ENCODE measurements around the gene CFDP1.

Gene CFDP1

DNA sequence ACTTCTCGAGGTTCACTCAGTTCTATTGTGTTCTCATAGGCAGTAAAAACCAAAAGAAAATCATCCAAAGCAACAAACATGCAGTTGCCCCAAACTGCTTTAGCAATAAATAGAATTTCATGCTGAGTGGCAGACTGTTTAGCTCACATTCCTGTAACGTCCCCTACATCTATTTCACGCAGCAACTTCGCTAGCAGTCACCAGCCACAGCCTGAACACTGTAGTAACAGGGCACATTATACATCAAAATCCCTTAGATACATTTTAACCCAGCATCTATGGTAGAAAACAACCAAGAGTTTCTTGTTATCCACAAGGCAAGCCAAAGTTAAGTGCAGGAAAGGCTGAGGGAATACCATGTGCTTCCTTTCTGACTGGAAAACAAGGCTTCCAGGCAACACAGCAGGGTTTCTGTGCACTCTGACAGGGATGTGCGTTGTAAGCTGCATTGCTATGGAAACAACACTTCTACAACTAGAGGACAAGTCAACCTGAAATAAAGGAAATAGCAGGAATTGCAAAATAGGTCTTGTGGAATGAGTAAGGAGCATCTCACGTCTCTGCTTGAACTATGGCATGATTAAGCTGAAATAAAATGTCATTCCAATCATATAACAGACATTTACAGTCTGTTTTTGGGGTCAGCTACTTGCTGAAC is 55.4 kb downstream of the CFDP1 start:
- TF ChIP-seq SIN3A (IDR thresholded peaks at IDR 0.05; ENCODE audit: borderline replicate concordance, insufficient read depth, low read length) (0 out of 2 replicates have a peak, but pooled peaks have one; percentile 25), FOXP2 (optimal IDR thresholded peaks at IDR 0.05; ENCODE audit: borderline replicate concordance, extremely low read depth, extremely low read length, insufficient read depth) (no peak)

DNA sequence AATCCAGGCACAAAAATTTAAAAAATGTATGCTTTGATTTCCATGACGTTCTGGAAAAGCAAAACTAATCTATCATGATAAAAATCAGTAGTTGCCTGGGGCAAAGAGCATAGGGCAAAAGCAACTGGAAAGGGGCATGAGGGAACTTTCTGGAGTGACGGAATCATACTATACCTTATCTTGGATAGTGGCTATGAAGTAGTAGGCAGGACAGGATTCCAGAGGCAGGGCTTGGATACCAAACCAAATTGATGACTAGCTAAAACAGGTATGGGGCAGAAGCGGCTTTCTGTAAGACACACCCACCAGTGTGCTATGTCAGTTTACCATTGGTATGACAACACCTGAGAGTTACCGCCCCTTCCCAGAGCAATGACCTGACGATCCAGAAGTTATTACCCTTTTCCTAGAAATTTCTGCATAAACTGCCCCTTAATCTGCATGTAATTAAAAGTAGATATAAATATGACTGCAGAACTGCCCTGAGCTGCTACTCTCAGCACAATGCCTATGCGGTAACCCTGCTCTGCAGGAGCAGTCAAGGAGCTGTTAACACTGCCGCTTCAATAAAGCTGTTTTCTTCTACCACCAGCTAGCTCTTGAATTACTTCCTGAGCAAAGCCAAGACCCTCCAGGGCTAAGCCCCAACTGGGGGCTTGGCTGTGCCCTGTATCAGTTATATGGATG is 56.7 kb downstream of the CFDP1 start:
- TF ChIP-seq SIN3A (IDR thresholded peaks at IDR 0.05; ENCODE audit: borderline replicate concordance, insufficient read depth, low read length): no peak
- TF ChIP-seq FOXP2 (optimal IDR thresholded peaks at IDR 0.05; ENCODE audit: borderline replicate concordance, extremely low read depth, extremely low read length, insufficient read depth): no peak
- TF ChIP-seq POLR2AphosphoS5 (IDR thresholded peaks at IDR 0.05; ENCODE audit: low read depth, low read length): no peak

DNA sequence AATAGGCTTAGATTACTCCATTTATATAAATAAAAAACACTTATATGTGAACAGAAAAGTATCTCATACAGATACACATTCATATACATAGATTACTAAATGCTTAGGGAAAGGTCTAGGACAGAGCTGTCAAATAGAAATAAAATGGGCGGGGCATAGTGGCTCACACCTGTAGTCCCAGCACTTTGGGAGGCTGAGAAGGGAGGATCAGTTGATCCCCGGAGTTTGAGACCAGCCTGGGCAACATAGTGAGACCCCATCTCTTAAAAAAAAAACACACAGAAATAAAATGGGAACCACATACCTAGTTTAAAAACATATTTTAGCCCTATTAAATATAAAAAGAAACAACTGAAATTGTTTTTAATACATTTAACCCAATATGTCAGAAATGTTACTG is 58.9 kb downstream of the CFDP1 start:
- TF ChIP-seq, protein P1, sequence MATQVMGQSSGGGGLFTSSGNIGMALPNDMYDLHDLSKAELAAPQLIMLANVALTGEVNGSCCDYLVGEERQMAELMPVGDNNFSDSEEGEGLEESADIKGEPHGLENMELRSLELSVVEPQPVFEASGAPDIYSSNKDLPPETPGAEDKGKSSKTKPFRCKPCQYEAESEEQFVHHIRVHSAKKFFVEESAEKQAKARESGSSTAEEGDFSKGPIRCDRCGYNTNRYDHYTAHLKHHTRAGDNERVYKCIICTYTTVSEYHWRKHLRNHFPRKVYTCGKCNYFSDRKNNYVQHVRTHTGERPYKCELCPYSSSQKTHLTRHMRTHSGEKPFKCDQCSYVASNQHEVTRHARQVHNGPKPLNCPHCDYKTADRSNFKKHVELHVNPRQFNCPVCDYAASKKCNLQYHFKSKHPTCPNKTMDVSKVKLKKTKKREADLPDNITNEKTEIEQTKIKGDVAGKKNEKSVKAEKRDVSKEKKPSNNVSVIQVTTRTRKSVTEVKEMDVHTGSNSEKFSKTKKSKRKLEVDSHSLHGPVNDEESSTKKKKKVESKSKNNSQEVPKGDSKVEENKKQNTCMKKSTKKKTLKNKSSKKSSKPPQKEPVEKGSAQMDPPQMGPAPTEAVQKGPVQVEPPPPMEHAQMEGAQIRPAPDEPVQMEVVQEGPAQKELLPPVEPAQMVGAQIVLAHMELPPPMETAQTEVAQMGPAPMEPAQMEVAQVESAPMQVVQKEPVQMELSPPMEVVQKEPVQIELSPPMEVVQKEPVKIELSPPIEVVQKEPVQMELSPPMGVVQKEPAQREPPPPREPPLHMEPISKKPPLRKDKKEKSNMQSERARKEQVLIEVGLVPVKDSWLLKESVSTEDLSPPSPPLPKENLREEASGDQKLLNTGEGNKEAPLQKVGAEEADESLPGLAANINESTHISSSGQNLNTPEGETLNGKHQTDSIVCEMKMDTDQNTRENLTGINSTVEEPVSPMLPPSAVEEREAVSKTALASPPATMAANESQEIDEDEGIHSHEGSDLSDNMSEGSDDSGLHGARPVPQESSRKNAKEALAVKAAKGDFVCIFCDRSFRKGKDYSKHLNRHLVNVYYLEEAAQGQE (IDR thresholded peaks at IDR 0.05; ENCODE audit: insufficient read depth in 1 of 2, low read depth in 2 of 2, low read length in 2 of 2): no peak
- no peak for TF ChIP-seq FOXP2 (optimal IDR thresholded peaks at IDR 0.05; ENCODE audit: borderline replicate concordance, extremely low read depth, extremely low read length, insufficient read depth)
- no peak for TF ChIP-seq TAF1 (IDR thresholded peaks at IDR 0.05; ENCODE audit: borderline replicate concordance, insufficient read depth, low read length)
- no peak for TF ChIP-seq POLR2AphosphoS5 (IDR thresholded peaks at IDR 0.05; ENCODE audit: low read depth, low read length)
- TF ChIP-seq SIN3A (IDR thresholded peaks at IDR 0.05; ENCODE audit: borderline replicate concordance, insufficient read depth, low read length): no peak

DNA sequence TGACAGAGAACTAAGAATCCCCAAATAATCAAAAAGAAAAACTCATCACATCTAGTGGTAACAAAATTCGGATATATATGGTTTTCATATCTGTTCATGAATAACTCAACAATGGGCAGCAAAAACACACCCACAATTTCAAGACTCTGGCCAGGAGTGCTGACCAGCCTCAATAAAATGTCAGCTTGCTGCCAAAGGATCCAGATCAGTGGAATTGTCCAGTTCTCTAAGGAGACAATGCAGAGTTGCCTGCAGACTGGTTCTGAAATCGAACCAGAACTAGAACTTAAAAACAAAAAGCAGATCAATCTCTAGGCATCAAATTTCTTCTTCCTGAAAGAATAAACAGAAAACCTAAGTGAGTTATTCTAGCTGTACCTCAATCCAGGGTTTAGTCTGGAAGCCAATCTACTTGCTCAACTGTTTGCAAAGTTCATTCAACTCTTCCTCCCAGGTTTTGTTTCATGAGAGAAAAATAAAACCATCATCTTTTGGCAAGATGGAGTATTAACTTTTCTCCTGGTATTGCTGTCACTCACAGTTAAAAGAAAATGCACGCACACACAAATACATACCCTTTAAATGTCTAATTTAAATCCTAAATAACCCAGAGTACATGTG is 61.0 kb downstream of the CFDP1 start:
- TF ChIP-seq FOXP2 (optimal IDR thresholded peaks at IDR 0.05; ENCODE audit: borderline replicate concordance, extremely low read depth, extremely low read length, insufficient read depth) (no peak), TAF1 (IDR thresholded peaks at IDR 0.05; ENCODE audit: borderline replicate concordance, insufficient read depth, low read length) (no peak), SIN3A (IDR thresholded peaks at IDR 0.05; ENCODE audit: borderline replicate concordance, insufficient read depth, low read length) (no peak), POLR2AphosphoS5 (IDR thresholded peaks at IDR 0.05; ENCODE audit: low read depth, low read length) (no peak)
- TF ChIP-seq, protein P1 (IDR thresholded peaks at IDR 0.05; ENCODE audit: insufficient read depth in 1 of 2, low read depth in 2 of 2, low read length in 2 of 2): no peak

DNA sequence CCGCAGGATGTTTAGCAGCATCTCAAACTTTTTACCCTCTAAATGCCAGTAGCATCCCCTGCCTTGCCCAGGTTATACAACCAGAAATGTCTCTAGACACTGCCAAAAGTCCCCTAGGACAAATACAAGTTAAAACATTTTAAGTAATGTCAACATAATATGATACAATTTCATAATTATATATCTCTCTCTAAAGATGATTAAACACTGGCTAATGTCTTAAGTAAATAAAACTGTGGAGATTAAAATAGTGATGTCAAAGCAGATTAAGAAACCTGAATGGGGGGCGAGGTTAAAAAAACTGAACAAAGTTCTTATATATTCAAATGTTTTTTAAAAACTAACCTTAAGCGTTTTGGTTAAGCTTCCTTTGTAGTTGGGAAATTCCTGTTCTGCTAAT is 62.1 kb downstream of the CFDP1 start:
- TF ChIP-seq SIN3A (IDR thresholded peaks at IDR 0.05; ENCODE audit: borderline replicate concordance, insufficient read depth, low read length) (no peak), TAF1 (IDR thresholded peaks at IDR 0.05; ENCODE audit: borderline replicate concordance, insufficient read depth, low read length) (no peak), FOXP2 (optimal IDR thresholded peaks at IDR 0.05; ENCODE audit: borderline replicate concordance, extremely low read depth, extremely low read length, insufficient read depth) (no peak), POLR2AphosphoS5 (IDR thresholded peaks at IDR 0.05; ENCODE audit: low read depth, low read length) (no peak)
- TF ChIP-seq, protein P1 (IDR thresholded peaks at IDR 0.05; ENCODE audit: insufficient read depth in 1 of 2, low read depth in 2 of 2, low read length in 2 of 2): no peak

Measured in PFSK-1 (cell line).